IMR-90 (cell line): ENCODE results near the gene CNOT3. TPM values are rescaled to one million over a fixed set of nuclear protein-coding genes. Genes with fewer than 3 reads are reported as not detected.

Experiments used
- ATAC-seq: fragments of 200-7000 bp; cut with Tn5 transposase; 2 replicates; pipeline ENCODE4 v1.9.1; 2020; ENCODE audit warnings: low read depth, mild to moderate bottlenecking, moderate library complexity
- BruUV-seq: library from RNA; stranded (reverse); fragments of 400-500 nt; replicated peaks from 2 replicates; lab custom pipeline; 2021; lab: Mats Ljungman, UMichigan
- CTCF ChIA-PET: fragments of 300-600 bp; formaldehyde crosslinking; extraction: SDS; loops from one replicate; lab custom pipeline; 2021; ENCODE audit warnings: antibody characterized with exemption; lab: Yijun Ruan, JAX
- POLR2A ChIA-PET: fragments of 300-600 bp; sonication (Branson Sonifier 250); formaldehyde crosslinking; loops from one replicate; lab custom pipeline; 2022; ENCODE audit warnings: antibody characterized with exemption; ENCODE audit not compliant: unreplicated experiment; lab: Charles Lee
- DNase-seq: peaks from one replicate; pipeline ENCODE4 v3.0.0; 2013
- H2AFZ ChIP-seq: replicated peaks from 2 replicates; pipeline ENCODE3; 2013; ENCODE audit warnings: low read length, mild to moderate bottlenecking; ENCODE audit not compliant: poor library complexity
- H2AK5ac ChIP-seq: 2 replicates; pipeline ENCODE4 v1.6.1; 2013; ENCODE audit warnings: low read depth, low read length, inconsistent platforms
- H2AK9ac ChIP-seq: replicated peaks from 2 replicates; pipeline ENCODE3; 2013; ENCODE audit warnings: mild to moderate bottlenecking, low read depth, low read length, moderate library complexity; ENCODE audit not compliant: poor library complexity
- H2BK120ac ChIP-seq: 2 replicates; pipeline ENCODE4 v1.6.1; 2013; ENCODE audit warnings: low read depth, low read length, inconsistent platforms
- H2BK15ac ChIP-seq: 3 replicates; pipeline ENCODE4 v1.6.1; 2013; ENCODE audit warnings: low read depth, low read length, inconsistent platforms
- H2BK20ac ChIP-seq: 2 replicates; pipeline ENCODE4 v1.6.1; 2013; ENCODE audit warnings: low read depth, mild to moderate bottlenecking, inconsistent platforms, low read length, moderate library complexity
- H2BK5ac ChIP-seq: 2 replicates; pipeline ENCODE4 v1.6.1; 2013; ENCODE audit warnings: mild to moderate bottlenecking, low read depth, low read length, inconsistent platforms; ENCODE audit not compliant: poor library complexity, severe bottlenecking
- H3K14ac ChIP-seq: replicated peaks from 2 replicates; pipeline ENCODE4 v1.6.1; 2013; ENCODE audit warnings: low read depth, low read length, inconsistent platforms
- H3K18ac ChIP-seq: 2 replicates; pipeline ENCODE4 v1.6.1; 2013; ENCODE audit warnings: low read depth, low read length, control low read depth
- H3K23ac ChIP-seq: 2 replicates; pipeline ENCODE4 v1.6.1; 2013; ENCODE audit warnings: low read depth, low read length, inconsistent platforms
- H3K27ac ChIP-seq: 2 replicates; pipeline ENCODE4 v1.5.1; 2013; ENCODE audit warnings: mild to moderate bottlenecking, control low read depth, low read length; ENCODE audit not compliant: insufficient read depth
- H3K27me3 ChIP-seq: 2 replicates; pipeline ENCODE4 v1.6.1; 2013; ENCODE audit warnings: low read length; ENCODE audit not compliant: control insufficient read depth, insufficient read depth
- H3K36me3 ChIP-seq: 2 replicates; pipeline ENCODE4 v1.6.1; 2013; ENCODE audit warnings: low read length, mixed read lengths; ENCODE audit not compliant: control insufficient read depth, insufficient read depth
- H3K4ac ChIP-seq: 2 replicates; pipeline ENCODE4 v1.6.1; 2013; ENCODE audit warnings: low read depth, low read length, inconsistent platforms
- H3K4me1 ChIP-seq: 2 replicates; pipeline ENCODE4 v1.6.1; 2013; ENCODE audit warnings: low read length, mixed read lengths; ENCODE audit not compliant: control insufficient read depth, insufficient read depth
- H3K4me2 ChIP-seq: 2 replicates; pipeline ENCODE4 v1.6.1; 2013; ENCODE audit warnings: low read depth, mild to moderate bottlenecking, control low read depth, low read length, moderate library complexity
- H3K4me3 ChIP-seq: 2 replicates; pipeline ENCODE4 v1.5.1; 2013; ENCODE audit warnings: low read depth, mild to moderate bottlenecking, control low read depth, low read length, moderate library complexity; ENCODE audit not compliant: insufficient read depth
- H3K56ac ChIP-seq: 2 replicates; pipeline ENCODE4 v1.6.1; 2013; ENCODE audit warnings: low read length, inconsistent platforms; ENCODE audit not compliant: insufficient read depth; ENCODE audit errors: extremely low read depth
- H3K79me1 ChIP-seq, 2 experiments: 2 replicates each; pipeline ENCODE4 v1.6.1; 2013; ENCODE audit warnings: low read length in 2 of 2, inconsistent platforms in 1 of 2, low read depth in 1 of 2
- H3K9ac ChIP-seq: 2 replicates; pipeline ENCODE4 v1.6.1; 2013; ENCODE audit warnings: low read depth, low read length, control low read depth
- H3K9me1 ChIP-seq: 2 replicates; pipeline ENCODE4 v1.6.1; 2013; ENCODE audit warnings: low read length, inconsistent platforms; ENCODE audit not compliant: insufficient read depth
- H3K9me3 ChIP-seq: 2 replicates; pipeline ENCODE4 v1.6.1; 2013; ENCODE audit warnings: low read length; ENCODE audit not compliant: control insufficient read depth, insufficient read depth
- H4K20me1 ChIP-seq: 2 replicates; pipeline ENCODE4 v1.6.1; 2013; ENCODE audit warnings: low read length, inconsistent platforms; ENCODE audit not compliant: insufficient read depth
- H4K5ac ChIP-seq: 2 replicates; pipeline ENCODE4 v1.6.1; 2013; ENCODE audit warnings: mild to moderate bottlenecking, low read depth, low read length, control low read depth
- H4K8ac ChIP-seq, 2 experiments: 2 replicates each; pipeline ENCODE4 v1.6.1; 2013; ENCODE audit warnings: low read depth in 2 of 2, low read length in 2 of 2, control low read depth in 1 of 2, inconsistent platforms in 1 of 2
- H4K91ac ChIP-seq: 2 replicates; pipeline ENCODE4 v1.6.1; 2013; ENCODE audit warnings: low read depth, low read length, inconsistent platforms; ENCODE audit not compliant: insufficient read depth
- BHLHE40 ChIP-seq: fragments of 150-350 bp; IDR thresholded peaks from 2 replicates; pipeline ENCODE4 v1.6.1; 2016; ENCODE audit warnings: mild to moderate bottlenecking, low read depth, low read length
- CEBPB ChIP-seq: IDR thresholded peaks from 2 replicates; pipeline ENCODE4 v1.6.1; 2012; ENCODE audit warnings: low read depth, low read length, improper control_type of control experiment
- CHD1 ChIP-seq: IDR thresholded peaks from 2 replicates; pipeline ENCODE4 v1.6.1; 2012; ENCODE audit warnings: low read depth, low read length, improper control_type of control experiment
- CTCF ChIP-seq: conservative IDR thresholded peaks from 2 replicates; pipeline ENCODE4 v1.5.1; 2012; ENCODE audit warnings: mild to moderate bottlenecking, low read depth, low read length, improper control_type of control experiment
- FOS ChIP-seq: fragments of 150-350 bp; IDR thresholded peaks from 2 replicates; pipeline ENCODE4 v1.6.1; 2016; ENCODE audit warnings: low read depth, low read length
- MAFK ChIP-seq: IDR thresholded peaks from 2 replicates; pipeline ENCODE4 v1.6.1; 2012; ENCODE audit warnings: low read depth, low read length, improper control_type of control experiment
- MAZ ChIP-seq: IDR thresholded peaks from 2 replicates; pipeline ENCODE4 v1.6.1; 2012; ENCODE audit warnings: low read depth, mild to moderate bottlenecking, low read length, improper control_type of control experiment, moderate library complexity, borderline replicate concordance
- MXI1 ChIP-seq: IDR thresholded peaks from 2 replicates; pipeline ENCODE4 v1.6.1; 2012; ENCODE audit warnings: low read depth, mild to moderate bottlenecking, low read length, moderate library complexity, borderline replicate concordance
- NFE2L2 ChIP-seq: fragments of 150-350 bp; IDR thresholded peaks from 2 replicates; pipeline ENCODE4 v1.6.1; 2016; ENCODE audit warnings: low read depth, mild to moderate bottlenecking, low read length
- POLR2A ChIP-seq: IDR thresholded peaks from 2 replicates; pipeline ENCODE4 v1.6.1; 2012; ENCODE audit warnings: mild to moderate bottlenecking, low read depth, low read length
- RAD21 ChIP-seq: IDR thresholded peaks from 2 replicates; pipeline ENCODE4 v1.6.1; 2012; ENCODE audit warnings: low read length, improper control_type of control experiment
- RCOR1 ChIP-seq: IDR thresholded peaks from 2 replicates; pipeline ENCODE4 v1.6.1; 2012; ENCODE audit warnings: mild to moderate bottlenecking, low read length, improper control_type of control experiment; ENCODE audit not compliant: insufficient replicate concordance
- RFX5 ChIP-seq: IDR thresholded peaks from 2 replicates; pipeline ENCODE4 v1.8.0; 2012; ENCODE audit warnings: low read depth, mild to moderate bottlenecking, low read length, moderate library complexity
- SMC3 ChIP-seq: fragments of 150-350 bp; IDR thresholded peaks from 2 replicates; pipeline ENCODE4 v1.6.1; 2016; ENCODE audit warnings: low read depth, mild to moderate bottlenecking, antibody characterized with exemption, low read length, moderate library complexity
- WGBS, 2 experiments: methylation state at CpG; one replicate each; pipeline versions ENCODE4 v1.1.5 to v1.1.7; 2013; ENCODE audit warnings: missing lambda C conversion rate in 2 of 2; ENCODE audit not compliant: insufficient read length in 1 of 2; ENCODE audit errors: extremely low coverage in 2 of 2; 5-methylcytosine and 5-hydroxymethylcytosine counted together
- dilution Hi-C: fragments of 300-500 bp; cut with HindIII; formaldehyde crosslinking; loops from one replicate; pipeline ENCODE4 v1.14.3; 2018; ENCODE audit warnings: low sequenced_read_pairs; ENCODE audit not compliant: unreplicated experiment
- in situ Hi-C: fragments of 300-500 bp; cut with MboI; formaldehyde crosslinking; loops from 3 replicates; pipeline ENCODE4 v1.14.3; 2019; ENCODE audit warnings: low sequenced_read_pairs, inconsistent platforms, mixed read lengths
- intact Hi-C: fragments of 100-400 bp; cut with micrococcal nuclease; formaldehyde crosslinking; loops from 2 replicates; pipeline ENCODE4 v1.10.0; 2022
- polyA plus RNA-seq, 3 experiments: library from polyadenylated mRNA; depleted of rRNA; stranded (reverse); fragments of >200 nt; gene quantifications; 2 replicates each; pipeline ENCODE4 v1.2.3, GENCODE V29; 2012; ENCODE audit warnings: low replicate concordance in 1 of 3
- total RNA-seq: library from RNA; depleted of rRNA; stranded (reverse); fragments of >200 nt; gene quantifications from 2 replicates; pipeline ENCODE4 v1.2.3, GENCODE V29; 2012
- TF ChIP-seq, protein P1 (sequence below): fragments of 150-350 bp; IDR thresholded peaks from 2 replicates; pipeline ENCODE4 v1.6.1; 2016; ENCODE audit warnings: low read depth, mild to moderate bottlenecking, low read length, moderate library complexity, borderline replicate concordance
- TF ChIP-seq, protein P2 (sequence below): fragments of 150-350 bp; IDR thresholded peaks from 2 replicates; pipeline ENCODE4 v1.6.1; 2017; ENCODE audit warnings: mild to moderate bottlenecking, antibody characterized with exemption, low read length, low read depth

The CNOT3 gene
- total and polyA plus RNA-seq, 2 of the 4 experiments (the other 2 are of a cell fraction) = 5.4 to 26.7 TPM

DNA sequence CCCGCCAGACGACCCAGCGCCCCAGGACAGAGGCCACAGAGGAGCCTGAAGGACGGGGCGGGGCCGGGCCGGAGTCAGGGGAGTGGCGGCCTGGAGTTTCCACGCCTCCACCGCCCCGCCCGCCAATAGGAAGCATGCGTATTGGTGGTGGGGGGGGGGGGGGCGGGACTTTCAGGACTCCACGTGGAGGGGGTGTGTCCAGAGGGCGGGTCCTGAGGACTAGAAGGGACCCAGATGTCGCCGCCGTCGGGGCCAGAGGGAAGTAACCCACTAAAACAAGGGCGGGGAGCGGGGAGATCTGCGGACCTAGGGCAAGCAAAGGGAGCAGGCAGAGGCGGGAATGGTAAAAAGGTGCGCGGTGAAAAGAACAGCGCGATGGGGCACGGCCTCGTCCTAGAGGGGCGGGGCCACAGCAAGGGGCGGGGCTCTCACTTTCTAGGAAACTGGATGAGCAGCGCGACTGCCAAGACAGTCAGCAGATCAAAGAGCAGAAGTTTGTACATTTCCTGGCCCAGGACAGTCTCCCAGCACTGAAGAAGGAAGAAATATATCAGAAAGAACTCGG lies 24.8 kb downstream of the CNOT3 start:
- no peaks in the 10 kb centered on the region for H3K9me3 ChIP-seq
- no peak overlapping the region for H3K9ac ChIP-seq
- peak; percentile 44 for DNase-seq
- WGBS, 2 experiments = 6% methylated on average over 26 of the region's 35 CpGs; no CpG with 5 or more reads in 1 of the 2 experiments
- H3K14ac ChIP-seq = no peak overlapping the region
- no peaks in the 10 kb centered on the region; the same call in none of the 2 replicates for H3K9me1 ChIP-seq
- H2BK120ac ChIP-seq = no peak overlapping the region
- H2BK20ac ChIP-seq = no peak overlapping the region
- peaks cover 4% of the 10 kb centered on the region; the same call in 1 of the 2 replicates for H3K36me3 ChIP-seq
- BruUV-seq = no TSS peak
- ChIA-PET CTCF (no interaction called here), POLR2A (no interaction called here)
- no peak overlapping the region for H3K27ac ChIP-seq
- no peak overlapping the region for H3K23ac ChIP-seq
- H3K18ac ChIP-seq = no peak overlapping the region
- ATAC-seq = peak; percentile 22
- H3K4me1 ChIP-seq = peaks cover 11% of the 10 kb centered on the region
- H4K91ac ChIP-seq = no peak overlapping the region
- dilution Hi-C loops = no loop called here
- intact Hi-C loops = no loop called here
- H3K56ac ChIP-seq = no peak overlapping the region
- peak overlapping the region; percentile 86 for H3K4me2 ChIP-seq
- in situ Hi-C loops = no loop called here
- peaks cover 10 to 31% of the 10 kb centered on the region in 2 experiments; a peak in 3 of 4 replicates for H3K79me1 ChIP-seq
- H2BK5ac ChIP-seq = no peak overlapping the region
- H2AK5ac ChIP-seq = no peak overlapping the region
- peak overlapping the region; percentile 76 for H3K4me3 ChIP-seq
- peak overlapping the region in 1 of 2 experiments; percentile 28; a peak in 1 of 4 replicates for H4K8ac ChIP-seq
- H4K5ac ChIP-seq = no peak overlapping the region
- no peaks in the 10 kb centered on the region for H3K27me3 ChIP-seq
- H2BK15ac ChIP-seq = no peak overlapping the region
- TF ChIP-seq BHLHE40 (no peak), NFE2L2 (no peak), RCOR1 (no peak), MXI1 (peak; percentile 58), FOS (no peak), CEBPB (no peak), CHD1 (no peak), RAD21 (no peak), MAFK (no peak), RFX5 (no peak), SMC3 (no peak), CTCF (no peak), POLR2A (no peak), MAZ (no peak; the same call in 1 of the 2 replicates)
- TF ChIP-seq, protein P1, sequence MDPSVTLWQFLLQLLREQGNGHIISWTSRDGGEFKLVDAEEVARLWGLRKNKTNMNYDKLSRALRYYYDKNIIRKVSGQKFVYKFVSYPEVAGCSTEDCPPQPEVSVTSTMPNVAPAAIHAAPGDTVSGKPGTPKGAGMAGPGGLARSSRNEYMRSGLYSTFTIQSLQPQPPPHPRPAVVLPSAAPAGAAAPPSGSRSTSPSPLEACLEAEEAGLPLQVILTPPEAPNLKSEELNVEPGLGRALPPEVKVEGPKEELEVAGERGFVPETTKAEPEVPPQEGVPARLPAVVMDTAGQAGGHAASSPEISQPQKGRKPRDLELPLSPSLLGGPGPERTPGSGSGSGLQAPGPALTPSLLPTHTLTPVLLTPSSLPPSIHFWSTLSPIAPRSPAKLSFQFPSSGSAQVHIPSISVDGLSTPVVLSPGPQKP = no peak
- TF ChIP-seq, protein P2, sequence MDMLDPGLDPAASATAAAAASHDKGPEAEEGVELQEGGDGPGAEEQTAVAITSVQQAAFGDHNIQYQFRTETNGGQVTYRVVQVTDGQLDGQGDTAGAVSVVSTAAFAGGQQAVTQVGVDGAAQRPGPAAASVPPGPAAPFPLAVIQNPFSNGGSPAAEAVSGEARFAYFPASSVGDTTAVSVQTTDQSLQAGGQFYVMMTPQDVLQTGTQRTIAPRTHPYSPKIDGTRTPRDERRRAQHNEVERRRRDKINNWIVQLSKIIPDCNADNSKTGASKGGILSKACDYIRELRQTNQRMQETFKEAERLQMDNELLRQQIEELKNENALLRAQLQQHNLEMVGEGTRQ = peak; percentile 19; the same call in 1 of the 2 replicates
- H3K4ac ChIP-seq = no peak overlapping the region
- peak overlapping the region; percentile 89 for H2AFZ ChIP-seq
- H4K20me1 ChIP-seq = no peaks in the 10 kb centered on the region
- H2AK9ac ChIP-seq = peak overlapping the region; percentile 55
